Smooth muscle cell (in vitro differentiated cells): ENCODE data around the gene ABHD10. TPM values are rescaled to one million over a fixed set of nuclear protein-coding genes. Genes with fewer than 3 reads are reported as not detected.
A peak's percentile ranks its signal among the peaks of the same experiment; 100 is the strongest.

Source experiments
- DNase-seq: peaks from one replicate; lab custom pipeline; 2025; ENCODE audit not compliant: unreplicated experiment; lab: John Stamatoyannopoulos, UW
- H2AFZ ChIP-seq: fragments of 200-600 bp; sonication (generic); 2 replicates; pipeline ENCODE4 v1.6.0; 2016; ENCODE audit warnings: antibody characterized with exemption, low read depth, mild to moderate bottlenecking
- H3F3A ChIP-seq: fragments of 200-600 bp; sonication (generic); 2 replicates; pipeline ENCODE4 v1.6.0; 2017; ENCODE audit warnings: antibody characterized with exemption, low read depth
- H3K27ac ChIP-seq: fragments of 200-600 bp; sonication (generic); 2 replicates; pipeline ENCODE4 v1.5.1; 2016; ENCODE audit warnings: low read depth, mild to moderate bottlenecking
- H3K27me3 ChIP-seq: fragments of 200-600 bp; sonication (generic); 2 replicates; pipeline ENCODE4 v1.6.1; 2016; ENCODE audit warnings: low read depth, mild to moderate bottlenecking
- H3K36me3 ChIP-seq: fragments of 200-600 bp; sonication (generic); 2 replicates; pipeline ENCODE4 v1.5.1; 2016; ENCODE audit warnings: low read depth
- H3K4me1 ChIP-seq: fragments of 200-600 bp; sonication (generic); 2 replicates; pipeline ENCODE4 v1.5.1; 2016; ENCODE audit warnings: low read depth
- H3K4me2 ChIP-seq: fragments of 200-600 bp; sonication (generic); 2 replicates; pipeline ENCODE4 v1.6.0; 2016; ENCODE audit warnings: mild to moderate bottlenecking
- H3K4me3 ChIP-seq: fragments of 200-600 bp; sonication (generic); 2 replicates; pipeline ENCODE4 v1.5.1; 2016; ENCODE audit warnings: mild to moderate bottlenecking
- H3K79me2 ChIP-seq: fragments of 200-600 bp; sonication (generic); 2 replicates; pipeline ENCODE4 v1.6.0; 2016; ENCODE audit warnings: low read depth, mild to moderate bottlenecking
- H3K9ac ChIP-seq: fragments of 200-600 bp; sonication (generic); 2 replicates; pipeline ENCODE4 v1.6.0; 2016; ENCODE audit warnings: low read depth
- H3K9me3 ChIP-seq: fragments of 200-600 bp; sonication (generic); replicated peaks from 2 replicates; pipeline ENCODE4 v1.5.1; 2016; ENCODE audit warnings: low read depth
- H4K20me1 ChIP-seq: fragments of 200-600 bp; sonication (generic); 2 replicates; pipeline ENCODE4 v1.6.0; 2016; ENCODE audit warnings: low read depth
- WGBS: methylation state at CpG from one replicate; pipeline ENCODE4 v1.1.7; 2016; ENCODE audit warnings: low lambda C conversion rate; 5-methylcytosine and 5-hydroxymethylcytosine counted together
- polyA plus RNA-seq: library from polyadenylated mRNA; unstranded; fragments of >200 nt; fragmentation: Nextera tagmentation; extraction: Ambion mirVana; gene quantifications from 2 replicates; pipeline ENCODE4 v1.2.1, GENCODE V29; 2016
- total RNA-seq: library from RNA; depleted of rRNA; stranded (reverse); fragments of >200 nt; gene quantifications from 2 replicates; pipeline ENCODE4 v1.2.3, GENCODE V29; 2014
- TF ChIP-seq, protein P1 (sequence below): fragments of 200-600 bp; sonication (generic); IDR thresholded peaks from 2 replicates; pipeline ENCODE4 v1.5.1; 2017; ENCODE audit warnings: borderline replicate concordance, mild to moderate bottlenecking, antibody characterized with exemption; ENCODE audit not compliant: insufficient read depth, poor library complexity, severe bottlenecking

Gene ABHD10
- total and polyA plus RNA-seq, 2 experiments from 2014 or later: 44.1 to 44.9 TPM

DNA sequence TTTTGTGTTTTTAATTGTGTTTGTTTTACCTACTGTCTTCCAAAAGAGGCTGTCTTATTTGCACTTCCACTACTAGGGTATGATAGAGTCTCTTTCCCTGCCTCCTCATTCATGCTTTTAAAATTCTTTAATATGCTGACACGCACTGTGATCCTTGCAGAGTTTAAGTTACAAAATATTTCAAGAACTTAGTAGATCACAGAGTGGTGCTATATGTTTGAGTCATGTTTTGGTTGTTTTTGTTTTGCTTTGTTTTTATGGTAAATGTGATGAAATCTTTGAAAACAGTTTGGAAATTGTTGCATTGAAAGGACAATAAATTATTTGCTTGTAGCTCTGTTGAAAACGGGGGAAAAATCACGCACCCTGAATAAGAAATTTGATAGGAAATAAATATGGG lies 5.9 kb upstream of the ABHD10 start:
- Histone ChIP-seq H3K36me3 (peaks cover 23% of the 10 kb centered on the region), H3K9me3 (no peaks in the 10 kb centered on the region)
- no peak for DNase-seq

DNA sequence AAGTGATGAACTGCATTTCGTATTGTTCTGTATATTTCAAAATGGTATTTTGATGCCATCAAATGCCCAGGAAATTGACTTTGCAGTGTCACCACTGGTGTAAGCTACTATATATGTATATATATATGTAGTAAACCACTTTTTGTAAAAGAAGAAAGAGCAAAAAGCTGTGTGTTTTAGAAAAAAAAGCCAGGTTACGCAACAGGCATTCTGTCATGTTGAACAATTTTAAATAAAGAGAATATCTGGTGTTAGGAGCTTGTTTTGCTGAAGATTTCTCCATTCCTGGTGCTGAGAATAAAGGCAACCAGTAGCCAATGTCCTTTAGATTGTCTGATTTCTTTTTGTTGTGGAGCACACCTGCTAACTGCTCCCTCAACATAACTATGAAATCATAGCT lies 3.7 kb upstream of the ABHD10 start:
- TF ChIP-seq, protein P1, sequence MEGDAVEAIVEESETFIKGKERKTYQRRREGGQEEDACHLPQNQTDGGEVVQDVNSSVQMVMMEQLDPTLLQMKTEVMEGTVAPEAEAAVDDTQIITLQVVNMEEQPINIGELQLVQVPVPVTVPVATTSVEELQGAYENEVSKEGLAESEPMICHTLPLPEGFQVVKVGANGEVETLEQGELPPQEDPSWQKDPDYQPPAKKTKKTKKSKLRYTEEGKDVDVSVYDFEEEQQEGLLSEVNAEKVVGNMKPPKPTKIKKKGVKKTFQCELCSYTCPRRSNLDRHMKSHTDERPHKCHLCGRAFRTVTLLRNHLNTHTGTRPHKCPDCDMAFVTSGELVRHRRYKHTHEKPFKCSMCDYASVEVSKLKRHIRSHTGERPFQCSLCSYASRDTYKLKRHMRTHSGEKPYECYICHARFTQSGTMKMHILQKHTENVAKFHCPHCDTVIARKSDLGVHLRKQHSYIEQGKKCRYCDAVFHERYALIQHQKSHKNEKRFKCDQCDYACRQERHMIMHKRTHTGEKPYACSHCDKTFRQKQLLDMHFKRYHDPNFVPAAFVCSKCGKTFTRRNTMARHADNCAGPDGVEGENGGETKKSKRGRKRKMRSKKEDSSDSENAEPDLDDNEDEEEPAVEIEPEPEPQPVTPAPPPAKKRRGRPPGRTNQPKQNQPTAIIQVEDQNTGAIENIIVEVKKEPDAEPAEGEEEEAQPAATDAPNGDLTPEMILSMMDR: no peak
- Histone ChIP-seq H3K4me2 (no peak overlapping the region), H3K27ac (no peak overlapping the region), H3K4me3 (no peak overlapping the region), H3F3A (peaks cover 13% of the 10 kb centered on the region), H3K9ac (no peak overlapping the region), H2AFZ (no peak overlapping the region), H3K9me3 (no peaks in the 10 kb centered on the region), H3K4me1 (peaks cover 10% of the 10 kb centered on the region), H3K27me3 (no peaks in the 10 kb centered on the region), H4K20me1 (no peaks in the 10 kb centered on the region), H3K79me2 (peaks cover 12% of the 10 kb centered on the region), H3K36me3 (peaks cover 17% of the 10 kb centered on the region)
- 100% methylated on average over 2 of the region's 2 CpGs for WGBS
- DNase-seq: no peak

More for the DNA sequence above, 5.9 kb upstream of the ABHD10 start:
- Histone ChIP-seq H2AFZ (no peak overlapping the region), H3K27ac (no peak overlapping the region), H3K4me3 (no peak overlapping the region), H3F3A (peaks cover 11% of the 10 kb centered on the region), H3K27me3 (no peaks in the 10 kb centered on the region), H4K20me1 (no peaks in the 10 kb centered on the region), H3K9ac (no peak overlapping the region), H3K79me2 (no peaks in the 10 kb centered on the region), H3K4me2 (no peak overlapping the region), H3K4me1 (no peaks in the 10 kb centered on the region)
- 76% methylated on average over 3 of the region's 3 CpGs for WGBS
- TF ChIP-seq, protein P1: no peak

DNA sequence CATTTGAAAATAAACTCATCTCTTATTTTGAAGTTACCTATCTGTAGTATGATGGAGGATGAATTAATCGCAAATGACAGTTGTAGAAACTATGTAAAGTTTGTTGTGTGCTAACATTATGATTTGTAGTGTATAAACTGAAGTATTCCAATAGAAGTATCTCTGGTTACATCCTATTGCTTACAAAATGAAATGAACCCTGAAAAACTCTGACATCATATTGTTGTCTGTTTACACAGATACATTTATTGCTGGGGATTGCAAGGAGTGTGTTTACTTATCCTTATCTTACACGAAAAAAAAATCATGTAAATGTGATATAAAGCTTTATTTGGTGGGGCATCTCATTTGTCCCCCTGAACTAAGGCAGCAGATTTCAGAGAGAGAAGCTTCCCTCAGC lies 2.6 kb upstream of the ABHD10 start:
- no peak overlapping the region for H3K27ac ChIP-seq
- H3K79me2 ChIP-seq: peaks cover 21% of the 10 kb centered on the region
- H3K9me3 ChIP-seq: no peaks in the 10 kb centered on the region
- no peaks in the 10 kb centered on the region for H3K27me3 ChIP-seq
- H2AFZ ChIP-seq: no peak overlapping the region
- no peaks in the 10 kb centered on the region for H4K20me1 ChIP-seq
- H3K4me1 ChIP-seq: peaks cover 15% of the 10 kb centered on the region
- no peak overlapping the region for H3K4me2 ChIP-seq
- peaks cover 6% of the 10 kb centered on the region for H3K36me3 ChIP-seq
- 88% methylated on average over 2 of the region's 2 CpGs for WGBS
- H3K9ac ChIP-seq: no peak overlapping the region
- H3K4me3 ChIP-seq: no peak overlapping the region
- TF ChIP-seq, protein P1: no peak
- H3F3A ChIP-seq: peaks cover 13% of the 10 kb centered on the region
- no peak for DNase-seq

DNA sequence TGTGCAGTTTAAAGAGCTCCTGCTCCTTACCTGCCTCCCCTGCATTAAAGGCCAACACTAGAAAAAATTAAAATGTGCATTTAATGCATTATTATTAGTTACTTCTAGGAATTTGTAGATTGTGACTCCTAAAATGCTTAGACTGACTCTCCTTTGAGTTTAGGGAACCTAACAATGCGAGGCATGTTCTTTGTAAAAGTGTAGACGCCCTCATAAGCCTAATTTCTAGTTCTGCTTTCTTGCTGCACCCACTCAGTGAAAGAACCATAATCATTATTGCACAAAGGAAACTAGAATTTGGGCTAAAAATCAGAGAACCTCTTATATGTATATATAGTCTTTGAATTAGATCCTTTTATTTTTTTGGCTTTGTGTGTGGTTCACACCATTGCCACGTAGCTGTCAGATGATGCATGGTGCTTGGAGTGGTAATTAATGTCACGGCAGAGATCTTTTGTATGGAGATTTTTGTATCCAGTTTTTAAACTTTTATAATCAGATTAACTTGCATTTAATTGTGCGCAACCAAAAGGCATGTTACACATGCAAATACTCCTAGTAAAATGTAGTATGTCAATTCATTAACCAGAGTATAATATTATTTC lies 710 bp downstream of the ABHD10 start:
- no peak for DNase-seq
- TF ChIP-seq, protein P1: no peak

More for the DNA sequence above, 710 bp downstream of the ABHD10 start:
- Histone ChIP-seq H3K4me3 (peak overlapping the region; percentile 72), H3K79me2 (peaks cover 46% of the 10 kb centered on the region), H3K4me2 (peak overlapping the region; percentile 88), H3K36me3 (peaks cover 2% of the 10 kb centered on the region), H3K27ac (no peak overlapping the region), H3K9ac (peak overlapping the region; percentile 65), H4K20me1 (peaks cover 26% of the 10 kb centered on the region), H2AFZ (peak overlapping the region; percentile 90), H3K4me1 (peaks cover 20% of the 10 kb centered on the region), H3F3A (peaks cover 13% of the 10 kb centered on the region), H3K9me3 (no peaks in the 10 kb centered on the region), H3K27me3 (no peaks in the 10 kb centered on the region)
- WGBS: 23% methylated on average over 5 of the region's 5 CpGs
